Activated naive CD8-positive, alpha-beta T cell treated with anti-CD3 and anti-CD28 coated beads, Interleukin-2, amount 10 ng/mL, durations not matched to agents 7 days and 5 days (primary cell): Measurements from ENCODE around the gene TADA3. TPM values are rescaled to one million over a fixed set of nuclear protein-coding genes. Genes with fewer than 3 reads are reported as not detected.

ENCODE experiments used
- ATAC-seq: fragments of 150-1000 bp; cut with Tn5 transposase; one replicate; pipeline ENCODE4 v1.10.0; 2021; ENCODE audit warnings: low read depth, moderate library complexity
- POLR2A ChIA-PET: fragments of 350-600 bp; sonication (Branson Sonifier 250); formaldehyde crosslinking; loops from one replicate; lab custom pipeline; 2021; ENCODE audit warnings: antibody characterized with exemption; lab: Charles Lee
- DNase-seq: peaks from one replicate; pipeline ENCODE4 v3.0.0; 2021
- H3K27ac Mint-ChIP-seq: one replicate; pipeline ENCODE4 v1.8.0; 2022; ENCODE audit warnings: mild to moderate bottlenecking, mixed read lengths
- H3K27me3 Mint-ChIP-seq: one replicate; pipeline ENCODE4 v1.8.0; 2022; ENCODE audit warnings: mild to moderate bottlenecking, moderate library complexity, mixed read lengths
- H3K36me3 Mint-ChIP-seq: one replicate; pipeline ENCODE4 v1.8.0; 2021; ENCODE audit warnings: mild to moderate bottlenecking, mixed read lengths
- H3K4me1 Mint-ChIP-seq: one replicate; pipeline ENCODE4 v1.8.0; 2021; ENCODE audit warnings: mixed read lengths
- H3K4me3 Mint-ChIP-seq: one replicate; pipeline ENCODE4 v1.8.0; 2022; ENCODE audit warnings: mild to moderate bottlenecking, moderate library complexity, mixed read lengths
- H3K9me3 Mint-ChIP-seq: one replicate; pipeline ENCODE4 v1.8.0; 2021; ENCODE audit warnings: mixed read lengths
- total RNA-seq, 2 experiments: library from RNA; stranded (reverse); gene quantifications; one replicate each; pipeline ENCODE4 v1.2.3, GENCODE V29; 2021

TADA3 gene
- total RNA-seq, 2 experiments from 2014 or later = 71.8 to 73.3 TPM

- Mint-ChIP-seq H3K27me3 (no peaks in the 10 kb centered on the region), H3K27ac (no peak overlapping the region), H3K36me3 (peaks cover 40% of the 10 kb centered on the region), H3K4me3 (no peak overlapping the region), H3K4me1 (peaks cover 21% of the 10 kb centered on the region), H3K9me3 (no peaks in the 10 kb centered on the region)
- DNase-seq = no peak
- no peak for ATAC-seq
- POLR2A ChIA-PET = interaction anchor here (2.4 kb wide), 1 partner anchor 11 kb away, joined by 12 read pairs; no protein-coding TSS in a partner anchor
Observed at GRCh38 chr3:9743548-9743947, 48.7 kb downstream of the TADA3 start.

DNA sequence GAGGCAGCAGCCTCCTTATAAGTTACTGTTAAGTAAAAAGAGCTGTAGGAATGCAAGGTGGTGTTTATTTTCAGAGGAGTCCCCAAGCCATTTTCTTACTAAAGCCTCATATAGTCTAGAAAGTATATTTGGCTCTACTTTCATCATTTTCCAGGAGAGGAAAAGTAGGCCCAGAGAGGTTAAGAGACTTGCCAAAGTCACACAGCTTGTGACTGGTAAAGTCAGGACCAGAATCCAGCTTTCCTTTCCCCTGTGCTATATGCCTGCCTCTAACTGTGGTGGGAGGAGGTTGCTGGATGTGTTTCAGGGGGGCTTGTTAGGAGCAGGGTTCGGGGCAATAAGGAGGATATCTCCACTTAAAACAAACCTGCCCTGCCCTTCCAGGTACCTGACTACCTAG is 49.7 kb downstream of the TADA3 start:
- H3K36me3 Mint-ChIP-seq = peaks cover 41% of the 10 kb centered on the region
- DNase-seq (no peak), ATAC-seq (no peak)
- H3K27ac Mint-ChIP-seq = no peak overlapping the region
- peaks cover 21% of the 10 kb centered on the region for H3K4me1 Mint-ChIP-seq
- no peak overlapping the region for H3K4me3 Mint-ChIP-seq
- POLR2A ChIA-PET = interaction anchor here (1.3 kb wide), 1 partner anchor 10 kb away, joined by 4 read pairs; no protein-coding TSS in a partner anchor
- H3K9me3 Mint-ChIP-seq = no peaks in the 10 kb centered on the region
- H3K27me3 Mint-ChIP-seq = no peaks in the 10 kb centered on the region

GRCh38 chr3:9739181-9739580 is 53.1 kb downstream of the TADA3 start:
- no peaks in the 10 kb centered on the region for H3K27me3 Mint-ChIP-seq
- no peak overlapping the region for H3K4me3 Mint-ChIP-seq
- DNase-seq = no peak
- no peaks in the 10 kb centered on the region for H3K9me3 Mint-ChIP-seq
- H3K27ac Mint-ChIP-seq = no peak overlapping the region
- POLR2A ChIA-PET = no interaction called here
- H3K36me3 Mint-ChIP-seq = peaks cover 41% of the 10 kb centered on the region
- H3K4me1 Mint-ChIP-seq = peaks cover 36% of the 10 kb centered on the region
- no peak for ATAC-seq

DNA sequence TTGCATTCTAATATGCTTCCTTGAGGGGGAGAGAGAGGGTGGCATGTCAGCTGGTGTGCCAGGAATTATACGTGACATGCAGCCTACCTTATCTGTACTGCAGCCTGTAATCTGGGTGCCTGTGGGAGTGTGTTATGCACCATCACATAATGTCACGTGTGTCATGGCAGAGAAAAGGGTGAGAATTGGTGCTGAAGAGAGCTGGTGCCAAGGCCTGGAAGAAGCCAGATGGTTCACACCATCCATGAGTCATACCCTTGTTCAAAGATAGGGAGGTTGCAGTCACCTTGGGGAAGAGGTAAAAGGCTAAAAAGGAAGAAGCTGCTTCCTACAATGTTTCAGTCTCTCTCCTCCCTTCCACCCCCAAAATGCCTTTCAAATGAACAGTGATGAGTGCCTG is 55.4 kb downstream of the TADA3 start:
- peaks cover 50% of the 10 kb centered on the region for H3K4me1 Mint-ChIP-seq
- H3K27ac Mint-ChIP-seq = peak overlapping the region; percentile 5
- H3K9me3 Mint-ChIP-seq = no peaks in the 10 kb centered on the region
- H3K4me3 Mint-ChIP-seq = no peak overlapping the region
- H3K36me3 Mint-ChIP-seq = peaks cover 44% of the 10 kb centered on the region
- DNase-seq (no peak), ATAC-seq (no peak)
- POLR2A ChIA-PET = interaction anchor here (0.5 to 1.0 kb wide), 2 partner anchors 56 to 305 kb away, joined by 3 to 5 read pairs; partner anchors contain the start of gene ARPC4
- no peaks in the 10 kb centered on the region for H3K27me3 Mint-ChIP-seq

DNA sequence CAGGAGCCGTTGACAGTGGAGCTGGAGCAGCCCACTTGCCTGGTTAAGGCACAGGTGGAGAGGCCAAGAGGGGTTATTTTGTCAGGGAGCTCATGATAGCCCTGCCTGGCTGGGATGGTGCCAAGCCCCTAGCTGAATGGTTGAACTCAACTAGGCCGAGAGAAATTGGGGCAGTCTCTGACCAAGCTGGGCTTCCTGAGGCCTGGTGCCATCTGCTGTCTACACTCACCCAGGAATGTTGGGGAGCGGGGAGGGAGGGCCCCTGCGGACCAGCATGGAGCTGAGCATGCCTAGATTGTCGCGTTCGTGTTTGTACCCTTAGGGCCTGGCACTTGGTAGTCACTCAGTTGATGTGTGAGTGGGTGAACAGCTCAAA is 59.5 kb downstream of the TADA3 start:
- POLR2A ChIA-PET = interaction anchor here (0.7 to 5.4 kb wide), 13 partner anchors 10 to 336 kb away, joined by 3 to 65 read pairs (median 4); partner anchors contain the start of genes ARPC4, CAMK1, CRELD1 and MTMR14

GRCh38 chr3:9732080-9732739 is 60.1 kb downstream of the TADA3 start:
- Mint-ChIP-seq H3K27me3 (no peaks in the 10 kb centered on the region), H3K4me3 (peak overlapping the region; percentile 98), H3K27ac (peak overlapping the region; percentile 83), H3K9me3 (no peaks in the 10 kb centered on the region), H3K4me1 (peaks cover 63% of the 10 kb centered on the region), H3K36me3 (peaks cover 22% of the 10 kb centered on the region)
- ATAC-seq = peak; percentile 29
- DNase-seq = peak; percentile 78
- POLR2A ChIA-PET = interaction anchor here (0.7 to 5.4 kb wide), 17 partner anchors 10 to 1555 kb away, joined by 3 to 65 read pairs (median 4); partner anchors contain the start of genes ARPC4, CAMK1, CRELD1 and MTMR14

More for the DNA sequence above, 59.5 kb downstream of the TADA3 start:
- Mint-ChIP-seq H3K4me3 (peak overlapping the region; percentile 98), H3K27ac (peak overlapping the region; percentile 83), H3K36me3 (peaks cover 22% of the 10 kb centered on the region), H3K4me1 (peaks cover 58% of the 10 kb centered on the region), H3K9me3 (no peaks in the 10 kb centered on the region), H3K27me3 (no peaks in the 10 kb centered on the region)
- ATAC-seq (no peak), DNase-seq (no peak)

DNA sequence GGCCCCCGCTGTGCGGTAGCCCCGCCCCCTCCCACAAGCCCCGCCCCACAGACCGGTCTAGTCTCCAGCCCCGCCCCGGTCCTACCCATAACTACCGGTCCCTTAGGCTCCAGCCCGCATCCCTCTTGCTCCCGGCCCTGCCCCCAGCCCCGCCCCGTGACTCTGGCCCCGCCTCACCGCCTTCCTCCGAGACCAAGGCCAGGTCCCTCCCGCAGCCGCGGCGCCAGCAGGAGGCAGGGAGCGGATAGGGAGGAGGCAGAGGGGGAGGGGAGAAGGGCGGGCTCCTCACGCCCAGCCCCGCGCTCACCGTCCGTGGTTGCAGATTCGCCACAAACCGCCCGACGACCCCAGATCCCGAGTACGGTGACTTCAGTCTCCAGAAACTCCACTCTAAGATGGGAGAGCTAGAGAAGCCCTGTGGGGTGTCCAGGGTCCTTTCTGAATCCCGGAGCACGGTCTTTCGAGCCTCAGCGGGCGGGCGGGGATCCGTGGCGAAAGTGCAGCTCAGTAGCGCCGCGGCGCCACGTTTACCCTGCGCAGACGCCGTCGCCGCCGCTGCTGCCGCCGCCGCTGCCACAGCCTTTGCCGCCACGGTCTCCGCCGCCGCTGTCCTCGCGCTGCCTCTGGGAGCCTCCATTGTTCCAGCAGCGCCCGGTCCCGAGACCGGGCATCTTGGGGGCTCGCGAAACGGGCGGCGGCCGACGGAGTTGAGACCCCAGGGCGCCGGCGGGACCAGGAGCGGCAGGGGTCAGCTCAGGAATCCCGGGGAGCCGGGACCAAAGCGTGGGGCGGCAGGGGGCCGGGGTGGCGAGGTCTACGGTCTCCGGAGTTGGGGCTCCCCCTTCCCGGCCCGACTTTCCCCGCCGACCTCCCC is 60.8 kb downstream of the TADA3 start, which contains the start of gene BRPF1:
TSS of gene BRPF1 (plus strand) at position 530 of the 874 bp plus-strand sequence. CDS start 2,406 bp downstream, outside the sequence.
- Mint-ChIP-seq H3K27ac (peak within 1 kb of the TSS; percentile 96), H3K36me3 (peaks cover 17% of the 10 kb centered on the region)

GRCh38 chr3:9730657-9731205 is 61.5 kb downstream of the TADA3 start:
- ATAC-seq = peak; percentile 38
- no peaks in the 10 kb centered on the region for H3K9me3 Mint-ChIP-seq
- H3K4me1 Mint-ChIP-seq = peaks cover 57% of the 10 kb centered on the region
- peak overlapping the region; percentile 96 for H3K4me3 Mint-ChIP-seq
- no peak for DNase-seq
- H3K27me3 Mint-ChIP-seq = no peaks in the 10 kb centered on the region
- H3K27ac Mint-ChIP-seq = peak overlapping the region; percentile 96
- POLR2A ChIA-PET = interaction anchor here (0.6 to 5.4 kb wide), 12 partner anchors 18 to 1556 kb away, joined by 3 to 65 read pairs (median 5); partner anchors contain the start of genes ARPC4, CRELD1, MTMR14 and OGG1
- H3K36me3 Mint-ChIP-seq = peaks cover 13% of the 10 kb centered on the region

More for the DNA sequence above, 60.8 kb downstream of the TADA3 start, which contains the start of gene BRPF1:
- ATAC-seq (peak; percentile 92), DNase-seq (peak; percentile 97)
- Mint-ChIP-seq H3K4me3 (peak within 1 kb of the TSS; percentile 98), H3K9me3 (no peaks in the 10 kb centered on the region), H3K27me3 (no peaks in the 10 kb centered on the region), H3K4me1 (peaks cover 60% of the 10 kb centered on the region)
- POLR2A ChIA-PET = interaction anchor here (0.6 to 5.4 kb wide), 14 partner anchors 11 to 1555 kb away, joined by 3 to 65 read pairs (median 5); partner anchors contain the start of genes ARPC4, CAMK1, CRELD1 and MTMR14

Other genes starting within 250 kb of the TADA3 start
- not detected for gene LHFPL4, start 238.7 kb downstream of the TADA3 start, total RNA-seq
- 10 to 100 TPM; 52.5 to 57.1 TPM for gene MTMR14, start 143.0 kb downstream of the TADA3 start, total RNA-seq
- gene CPNE9, start 88.6 kb downstream of the TADA3 start, total RNA-seq = 1 to 10 TPM in 1 of 2 experiments, not detected in 1; 1.1 TPM
- gene BRPF1, start 60.7 kb downstream of the TADA3 start, total RNA-seq = 10 to 100 TPM; 57.3 to 58.8 TPM
- 10 to 100 TPM; 41.3 to 46.1 TPM for gene OGG1, start 42.5 kb downstream of the TADA3 start, total RNA-seq
- 10 to 100 TPM; 25.2 to 26.9 TPM for gene CAMK1, start 22.5 kb downstream of the TADA3 start, total RNA-seq
- gene ARPC4, start 609 bp upstream of the TADA3 start, total RNA-seq = 100 to 1,000 TPM; 225 to 227 TPM
- gene TTLL3, start 17.8 kb upstream of the TADA3 start, total RNA-seq = 10 to 100 TPM; 84.0 to 85.7 TPM
- 10 to 100 TPM; 46.3 to 50.8 TPM for gene RPUSD3, start 51.5 kb upstream of the TADA3 start, total RNA-seq
- gene CIDEC, start 87.8 kb upstream of the TADA3 start, total RNA-seq = not detected
- 10 to 100 TPM; 31.5 to 34.2 TPM for gene JAGN1, start 98.1 kb upstream of the TADA3 start, total RNA-seq
- 1 to 10 TPM in 1 of 2 experiments, under 1 TPM in 1; 0.94 to 1.1 TPM for gene IL17RE, start 110.4 kb upstream of the TADA3 start, total RNA-seq
- under 1 TPM in 1 of 2 experiments, not detected in 1; 0.22 TPM for gene IL17RC, start 124.6 kb upstream of the TADA3 start, total RNA-seq
- 10 to 100 TPM; 26.2 to 29.3 TPM for gene CRELD1, start 141.4 kb upstream of the TADA3 start, total RNA-seq
- gene PRRT3, start 159.9 kb upstream of the TADA3 start, total RNA-seq = 1 to 10 TPM; 5.3 to 5.9 TPM
- 10 to 100 TPM; 42.0 to 49.8 TPM for gene EMC3, start 194.4 kb upstream of the TADA3 start, total RNA-seq
- gene FANCD2, start 234.0 kb upstream of the TADA3 start, total RNA-seq = 10 to 100 TPM; 57.9 to 78.8 TPM